ENCODE results near the gene PRKRIP1.

DNA sequence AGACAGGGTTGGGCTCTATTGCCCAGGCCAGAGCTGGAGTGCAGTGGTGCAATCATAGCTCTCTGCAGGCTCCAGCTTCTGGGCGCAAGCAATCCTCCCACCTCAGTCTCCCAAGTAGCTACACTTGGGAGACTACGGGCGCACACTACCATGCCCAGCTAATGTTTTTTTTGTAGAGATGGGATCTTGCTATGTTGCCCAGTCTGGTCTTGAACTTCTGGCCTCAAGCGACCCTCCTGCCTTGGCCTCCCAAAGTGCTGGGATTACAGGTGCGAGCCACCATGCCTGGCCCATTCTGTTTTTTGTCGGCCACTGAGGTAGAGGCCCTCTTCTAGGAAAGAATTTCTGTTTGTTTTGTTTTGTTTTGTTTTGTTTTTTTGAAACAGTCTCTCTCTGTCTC lies 56.3 kb downstream of the PRKRIP1 start:
- TF ChIP-seq, protein P1, sequence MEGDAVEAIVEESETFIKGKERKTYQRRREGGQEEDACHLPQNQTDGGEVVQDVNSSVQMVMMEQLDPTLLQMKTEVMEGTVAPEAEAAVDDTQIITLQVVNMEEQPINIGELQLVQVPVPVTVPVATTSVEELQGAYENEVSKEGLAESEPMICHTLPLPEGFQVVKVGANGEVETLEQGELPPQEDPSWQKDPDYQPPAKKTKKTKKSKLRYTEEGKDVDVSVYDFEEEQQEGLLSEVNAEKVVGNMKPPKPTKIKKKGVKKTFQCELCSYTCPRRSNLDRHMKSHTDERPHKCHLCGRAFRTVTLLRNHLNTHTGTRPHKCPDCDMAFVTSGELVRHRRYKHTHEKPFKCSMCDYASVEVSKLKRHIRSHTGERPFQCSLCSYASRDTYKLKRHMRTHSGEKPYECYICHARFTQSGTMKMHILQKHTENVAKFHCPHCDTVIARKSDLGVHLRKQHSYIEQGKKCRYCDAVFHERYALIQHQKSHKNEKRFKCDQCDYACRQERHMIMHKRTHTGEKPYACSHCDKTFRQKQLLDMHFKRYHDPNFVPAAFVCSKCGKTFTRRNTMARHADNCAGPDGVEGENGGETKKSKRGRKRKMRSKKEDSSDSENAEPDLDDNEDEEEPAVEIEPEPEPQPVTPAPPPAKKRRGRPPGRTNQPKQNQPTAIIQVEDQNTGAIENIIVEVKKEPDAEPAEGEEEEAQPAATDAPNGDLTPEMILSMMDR (IDR thresholded peaks at IDR 0.05; ENCODE audit: low read depth, low read length, poor library complexity, severe bottlenecking) = no peak
- no peak for TF ChIP-seq EZH2phosphoT487 (IDR thresholded peaks at IDR 0.05; ENCODE audit: borderline replicate concordance, low read length)
